IPS-20b (cell line): ENCODE data around the gene BTN2A1.
"Not testable (repeated sequence)": the region's sequence is repeated elsewhere in the genome, so short reads cannot be mapped to it uniquely, and the experiment has no call there.

Experiments
- H3K27ac ChIP-seq: one replicate; pipeline ENCODE4 v1.5.1; 2013; ENCODE audit warnings: low read length
- H3K27me3 ChIP-seq: 2 replicates; pipeline ENCODE4 v1.6.1; 2013; ENCODE audit warnings: mild to moderate bottlenecking, low read length, inconsistent platforms; ENCODE audit not compliant: insufficient read depth
- H3K36me3 ChIP-seq: 2 replicates; pipeline ENCODE4 v1.6.1; 2013; ENCODE audit warnings: low read depth, mild to moderate bottlenecking, inconsistent platforms, low read length, moderate library complexity; ENCODE audit not compliant: insufficient read depth
- H3K4me1 ChIP-seq: 2 replicates; pipeline ENCODE4 v1.6.1; 2013; ENCODE audit warnings: mild to moderate bottlenecking, control low read depth, inconsistent platforms, low read length, moderate library complexity; ENCODE audit not compliant: insufficient read depth
- H3K4me3 ChIP-seq: 2 replicates; pipeline ENCODE4 v1.5.1; 2013; ENCODE audit warnings: mild to moderate bottlenecking, low read length, inconsistent platforms
- H3K9ac ChIP-seq: 2 replicates; pipeline ENCODE4 v1.6.1; 2013; ENCODE audit warnings: low read depth, mild to moderate bottlenecking, inconsistent platforms, low read length, moderate library complexity
- H3K9me3 ChIP-seq: 2 replicates; pipeline ENCODE4 v1.6.1; 2013; ENCODE audit warnings: mild to moderate bottlenecking, low read depth, low read length, inconsistent platforms; ENCODE audit not compliant: insufficient read depth

BTN2A1 gene

DNA sequence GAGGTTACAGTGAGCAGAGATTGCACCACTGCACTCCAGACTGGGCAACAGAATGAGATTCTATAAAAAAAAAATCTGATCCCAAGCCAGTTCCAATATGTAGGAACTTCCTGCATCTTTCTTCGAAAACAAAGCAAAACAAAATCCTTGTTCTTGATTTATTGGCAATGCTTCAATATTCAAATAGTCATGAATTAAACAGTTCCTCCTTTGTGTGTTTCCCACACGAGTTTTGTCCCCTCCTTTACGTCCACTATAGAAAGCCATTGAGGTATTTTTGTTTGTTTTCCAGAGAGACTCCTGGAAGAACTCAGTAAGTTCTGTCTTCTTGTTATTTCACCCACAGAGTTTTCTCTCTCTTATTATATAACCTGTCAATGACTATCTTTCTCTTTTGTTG is 49.9 kb downstream of the BTN2A1 start:
- H3K4me3 ChIP-seq: no peak overlapping the region
- no peaks in the 10 kb centered on the region for H3K9me3 ChIP-seq
- H3K9ac ChIP-seq: no peak overlapping the region
- no peak overlapping the region for H3K27ac ChIP-seq
- H3K4me1 ChIP-seq: no peaks in the 10 kb centered on the region
- H3K27me3 ChIP-seq: peaks cover 9% of the 10 kb centered on the region
- H3K36me3 ChIP-seq: no peaks in the 10 kb centered on the region

DNA sequence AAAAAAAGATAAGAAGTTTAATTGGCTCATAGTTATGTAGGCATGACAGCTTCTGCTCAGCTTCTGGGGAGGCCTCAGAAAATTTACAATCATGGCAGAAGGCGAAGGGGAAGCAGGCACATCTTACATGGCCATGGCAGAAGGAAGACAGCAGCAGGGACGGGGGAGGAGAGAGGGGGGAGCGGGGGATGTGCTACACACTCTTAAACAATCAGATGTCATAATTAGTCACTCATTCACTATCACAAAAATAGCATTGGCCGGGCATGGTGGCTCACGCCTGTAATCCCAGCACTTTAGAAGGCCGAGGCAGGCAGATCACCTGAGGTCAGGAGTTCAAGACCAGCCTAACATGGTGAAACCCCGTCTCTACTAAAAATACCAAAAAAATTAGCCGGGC is 53.3 kb downstream of the BTN2A1 start:
- not testable (repeated sequence) for H3K4me3 ChIP-seq, H3K36me3 ChIP-seq, H3K9ac ChIP-seq, H3K4me1 ChIP-seq, H3K27ac ChIP-seq, H3K27me3 ChIP-seq, H3K9me3 ChIP-seq

GRCh38 chr6:26514984-26515383 is 57.2 kb downstream of the BTN2A1 start:
- H3K4me3 ChIP-seq: no peak overlapping the region
- H3K9me3 ChIP-seq: no peaks in the 10 kb centered on the region
- H3K27me3 ChIP-seq: no peaks in the 10 kb centered on the region
- H3K4me1 ChIP-seq: no peaks in the 10 kb centered on the region
- no peak overlapping the region for H3K27ac ChIP-seq
- no peak overlapping the region for H3K9ac ChIP-seq
- H3K36me3 ChIP-seq: no peaks in the 10 kb centered on the region

- Histone ChIP-seq H3K4me3 (no peak overlapping the region), H3K9me3 (no peaks in the 10 kb centered on the region), H3K27ac (no peak overlapping the region), H3K4me1 (no peaks in the 10 kb centered on the region; the same call in 1 of the 2 replicates), H3K36me3 (no peaks in the 10 kb centered on the region), H3K9ac (no peak overlapping the region), H3K27me3 (no peaks in the 10 kb centered on the region)
Measured at GRCh38 chr6:26516481-26517427, 59.0 kb downstream of the BTN2A1 start.
